Bronchial epithelial cell (primary cell): ENCODE measurements around the gene FTCD. TPM values are rescaled to one million over a fixed set of nuclear protein-coding genes. Genes with fewer than 3 reads are reported as not detected.
"Not testable (repeated sequence)": the region's sequence is repeated elsewhere in the genome, so short reads cannot be mapped to it uniquely, and the experiment has no call there.

Experiments
- DNase-seq: peaks from one replicate; pipeline ENCODE4 v3.0.0-alpha.2; 2010; ENCODE audit warnings: low read depth
- FAIRE-seq: peaks from 2 replicates; lab custom pipeline; 2011; peaks lifted over from hg19 to GRCh38; lab: Jason Lieb, UNC
- H3K27me3 ChIP-seq: 2 replicates; pipeline ENCODE4 v1.5.1; 2011; ENCODE audit warnings: low read length; ENCODE audit not compliant: control insufficient read depth, insufficient read depth
- H3K36me3 ChIP-seq: 2 replicates; pipeline ENCODE4 v1.5.1; 2011; ENCODE audit warnings: low read length; ENCODE audit not compliant: control insufficient read depth, insufficient read depth
- H3K4me3 ChIP-seq: 2 replicates; pipeline ENCODE4 v1.5.1; 2011; ENCODE audit warnings: mild to moderate bottlenecking, low read depth, low read length, control low read depth
- CTCF ChIP-seq: IDR thresholded peaks from 2 replicates; pipeline ENCODE4 v1.5.1; 2011; ENCODE audit warnings: mild to moderate bottlenecking, moderate library complexity, low read length, control low read depth, inconsistent platforms; ENCODE audit not compliant: insufficient read depth, severe bottlenecking
- total RNA-seq: library from RNA; depleted of rRNA; stranded (reverse); fragments of >200 nt; gene quantifications from 2 replicates; pipeline ENCODE4 v1.2.1, GENCODE V29; 2014

Gene FTCD
- total RNA-seq, 1 donor from 2014 or later: not detected

- no peak for DNase-seq
- no peak for TF ChIP-seq CTCF
- Histone ChIP-seq H3K36me3 (no peaks in the 10 kb centered on the region), H3K4me3 (no peak overlapping the region), H3K27me3 (no peaks in the 10 kb centered on the region)
- FAIRE-seq: no peak
These were observed 25.5 kb upstream of the FTCD start for GRCh38 chr21:46180778-46181391.

- DNase-seq (no peak), FAIRE-seq (no peak)
- no peaks in the 10 kb centered on the region for H3K27me3 ChIP-seq
- no peak for TF ChIP-seq CTCF
- H3K4me3 ChIP-seq: no peak overlapping the region
- H3K36me3 ChIP-seq: no peaks in the 10 kb centered on the region
These were observed 24.8 kb upstream of the FTCD start for GRCh38 chr21:46180079-46180722.

GRCh38 chr21:46179708-46180078 is 24.3 kb upstream of the FTCD start:
- DNase-seq (no peak), FAIRE-seq (no peak)
- Histone ChIP-seq H3K4me3 (no peak overlapping the region), H3K36me3 (no peaks in the 10 kb centered on the region), H3K27me3 (no peaks in the 10 kb centered on the region)
- no peak for TF ChIP-seq CTCF

GRCh38 chr21:46178961-46179360 is 23.6 kb upstream of the FTCD start:
- TF ChIP-seq CTCF: no peak
- no peaks in the 10 kb centered on the region for H3K36me3 ChIP-seq
- H3K4me3 ChIP-seq: no peak overlapping the region
- FAIRE-seq: no peak
- DNase-seq: no peak
- H3K27me3 ChIP-seq: no peaks in the 10 kb centered on the region

- not testable (repeated sequence) for DNase-seq, H3K4me3 ChIP-seq, H3K27me3 ChIP-seq, H3K36me3 ChIP-seq, FAIRE-seq
These were observed 21.2 kb upstream of the FTCD start for GRCh38 chr21:46176443-46177129.

- Histone ChIP-seq H3K27me3 (no peaks in the 10 kb centered on the region), H3K4me3 (no peak overlapping the region), H3K36me3 (no peaks in the 10 kb centered on the region)
- no peak for FAIRE-seq
- TF ChIP-seq CTCF: no peak
- no peak for DNase-seq
These were observed 18.2 kb upstream of the FTCD start for GRCh38 chr21:46173573-46173972.
